GM18511 (cell line): Measurements from ENCODE around the gene RHOU.
"Not testable (repeated sequence)": the region's sequence is repeated elsewhere in the genome, so short reads cannot be mapped to it uniquely, and the experiment has no call there.

ENCODE experiments used
- ATAC-seq: cut with Tn5 transposase; IDR thresholded peaks from one replicate; pipeline ENCODE4 v1.9.1; 2021; ENCODE audit warnings: mild to moderate bottlenecking, moderate library complexity; ENCODE audit not compliant: unreplicated experiment

The RHOU gene

GRCh38 chr1:228755800-228756199 lies 20.5 kb downstream of the RHOU start:
- ATAC-seq, result no peak

GRCh38 chr1:228756457-228756856 lies 21.2 kb downstream of the RHOU start:
- no peak for ATAC-seq

GRCh38 chr1:228758447-228758846 lies 23.2 kb downstream of the RHOU start:
- no peak for ATAC-seq

GRCh38 chr1:228760979-228761378 lies 25.7 kb downstream of the RHOU start:
- no peak for ATAC-seq

- ATAC-seq, result no peak
Observed at GRCh38 chr1:228763561-228763960, 28.3 kb downstream of the RHOU start.

- ATAC-seq, result peak; percentile 58
Observed at GRCh38 chr1:228765168-228765946, 30.1 kb downstream of the RHOU start.

GRCh38 chr1:228766788-228767187 lies 31.5 kb downstream of the RHOU start:
- ATAC-seq, result no peak

- peak; percentile 51 for ATAC-seq
Observed at GRCh38 chr1:228767636-228768354, 32.5 kb downstream of the RHOU start.

GRCh38 chr1:228768355-228769000 lies 33.2 kb downstream of the RHOU start:
- peak; percentile 62 for ATAC-seq

GRCh38 chr1:228770779-228771223 lies 35.5 kb downstream of the RHOU start:
- ATAC-seq, result no peak

GRCh38 chr1:228772516-228773212 lies 37.4 kb downstream of the RHOU start:
- ATAC-seq, result no peak

GRCh38 chr1:228775946-228776345 lies 40.7 kb downstream of the RHOU start:
- ATAC-seq, result not testable (repeated sequence)

- no peak for ATAC-seq
Observed at GRCh38 chr1:228776449-228776848, 41.2 kb downstream of the RHOU start.

- no peak for ATAC-seq
Observed at GRCh38 chr1:228777236-228777635, 42.0 kb downstream of the RHOU start.

GRCh38 chr1:228778026-228778425 lies 42.7 kb downstream of the RHOU start:
- ATAC-seq, result no peak

GRCh38 chr1:228778466-228778865 lies 43.2 kb downstream of the RHOU start:
- no peak for ATAC-seq

GRCh38 chr1:228778961-228779360 lies 43.7 kb downstream of the RHOU start:
- ATAC-seq, result no peak

GRCh38 chr1:228781161-228781808 lies 46.0 kb downstream of the RHOU start:
- ATAC-seq, result no peak

- no peak for ATAC-seq
Observed at GRCh38 chr1:228781809-228782661, 46.8 kb downstream of the RHOU start.
